Mesothelial cell of epicardium (in vitro differentiated cells): ENCODE data around the gene TRIM14. TPM values are rescaled to one million over a fixed set of nuclear protein-coding genes. Genes with fewer than 3 reads are reported as not detected.
"Not testable (repeated sequence)": the region's sequence is repeated elsewhere in the genome, so short reads cannot be mapped to it uniquely, and the experiment has no call there.

Experiments
- DNase-seq, 2 experiments: peaks; one replicate each; pipeline ENCODE4 v3.0.0; 2021; ENCODE audit warnings: low spot score in 2 of 2; ENCODE audit not compliant: unreplicated experiment in 2 of 2
- H3K27ac Mint-ChIP-seq: 2 replicates; pipeline ENCODE4 v1.8.0; 2021; ENCODE audit warnings: mixed read lengths
- H3K27me3 Mint-ChIP-seq: 2 replicates; pipeline ENCODE4 v1.8.0; 2021; ENCODE audit warnings: low read depth, mixed read lengths
- H3K36me3 Mint-ChIP-seq: 2 replicates; pipeline ENCODE4 v1.8.0; 2021; ENCODE audit warnings: mixed read lengths
- H3K4me1 Mint-ChIP-seq: 2 replicates; pipeline ENCODE4 v1.8.0; 2021; ENCODE audit warnings: mixed read lengths
- H3K4me3 Mint-ChIP-seq: 2 replicates; pipeline ENCODE4 v1.8.0; 2021; ENCODE audit warnings: mild to moderate bottlenecking, moderate library complexity, mixed read lengths
- H3K9me3 Mint-ChIP-seq: 2 replicates; pipeline ENCODE4 v1.8.0; 2021; ENCODE audit warnings: mixed read lengths
- total RNA-seq: library from RNA; stranded (reverse); gene quantifications from 3 replicates; pipeline ENCODE4 v1.2.1, GENCODE V29; 2021
- TF ChIP-seq, protein P1 (sequence below): fragments of 200-600 bp; sonication (generic); IDR thresholded peaks from one replicate; pipeline ENCODE4 v1.5.0; 2021; ENCODE audit warnings: antibody characterized with exemption; ENCODE audit not compliant: unreplicated experiment

Gene TRIM14
- total RNA-seq, 1 donor from 2014 or later: 10.1 TPM

DNA sequence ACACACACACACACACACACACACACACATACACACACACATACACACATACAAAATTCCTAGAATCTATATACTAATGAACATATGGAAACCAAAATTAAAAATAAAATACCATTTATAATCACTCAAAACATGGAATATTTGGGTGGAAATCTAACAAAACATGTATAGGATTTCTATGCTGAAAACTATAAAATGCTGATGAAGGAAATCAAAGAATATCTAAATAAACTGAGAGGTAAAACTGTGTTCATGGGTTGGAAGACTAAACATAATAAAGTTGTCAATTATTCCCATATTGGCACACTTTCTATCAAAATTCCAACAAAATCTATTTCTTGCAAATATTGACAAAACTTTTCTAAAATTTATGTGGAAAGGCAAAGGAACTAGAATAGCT, 87.9 kb downstream of the TRIM14 start:
- no peak for DNase-seq
- Mint-ChIP-seq H3K4me3 (no peak overlapping the region), H3K27me3 (no peaks in the 10 kb centered on the region), H3K4me1 (no peaks in the 10 kb centered on the region), H3K36me3 (peaks cover 2% of the 10 kb centered on the region), H3K27ac (no peak overlapping the region), H3K9me3 (no peaks in the 10 kb centered on the region)
- TF ChIP-seq, protein P1, sequence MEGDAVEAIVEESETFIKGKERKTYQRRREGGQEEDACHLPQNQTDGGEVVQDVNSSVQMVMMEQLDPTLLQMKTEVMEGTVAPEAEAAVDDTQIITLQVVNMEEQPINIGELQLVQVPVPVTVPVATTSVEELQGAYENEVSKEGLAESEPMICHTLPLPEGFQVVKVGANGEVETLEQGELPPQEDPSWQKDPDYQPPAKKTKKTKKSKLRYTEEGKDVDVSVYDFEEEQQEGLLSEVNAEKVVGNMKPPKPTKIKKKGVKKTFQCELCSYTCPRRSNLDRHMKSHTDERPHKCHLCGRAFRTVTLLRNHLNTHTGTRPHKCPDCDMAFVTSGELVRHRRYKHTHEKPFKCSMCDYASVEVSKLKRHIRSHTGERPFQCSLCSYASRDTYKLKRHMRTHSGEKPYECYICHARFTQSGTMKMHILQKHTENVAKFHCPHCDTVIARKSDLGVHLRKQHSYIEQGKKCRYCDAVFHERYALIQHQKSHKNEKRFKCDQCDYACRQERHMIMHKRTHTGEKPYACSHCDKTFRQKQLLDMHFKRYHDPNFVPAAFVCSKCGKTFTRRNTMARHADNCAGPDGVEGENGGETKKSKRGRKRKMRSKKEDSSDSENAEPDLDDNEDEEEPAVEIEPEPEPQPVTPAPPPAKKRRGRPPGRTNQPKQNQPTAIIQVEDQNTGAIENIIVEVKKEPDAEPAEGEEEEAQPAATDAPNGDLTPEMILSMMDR: no peak

- TF ChIP-seq, protein P1: no peak
- peaks cover 2% of the 10 kb centered on the region for H3K36me3 Mint-ChIP-seq
- no peak overlapping the region for H3K4me3 Mint-ChIP-seq
- DNase-seq: no peak
- H3K4me1 Mint-ChIP-seq: no peaks in the 10 kb centered on the region
- H3K27me3 Mint-ChIP-seq: no peaks in the 10 kb centered on the region
- no peaks in the 10 kb centered on the region for H3K9me3 Mint-ChIP-seq
- H3K27ac Mint-ChIP-seq: no peak overlapping the region
Measured at GRCh38 chr9:98024702-98025101, 94.3 kb downstream of the TRIM14 start.

GRCh38 chr9:98022447-98022846, 96.6 kb downstream of the TRIM14 start:
- Mint-ChIP-seq H3K4me1 (no peaks in the 10 kb centered on the region), H3K27ac (no peak overlapping the region), H3K27me3 (no peaks in the 10 kb centered on the region), H3K4me3 (no peak overlapping the region), H3K9me3 (no peaks in the 10 kb centered on the region), H3K36me3 (peaks cover 10% of the 10 kb centered on the region)
- DNase-seq: no peak
- TF ChIP-seq, protein P1: no peak

DNA sequence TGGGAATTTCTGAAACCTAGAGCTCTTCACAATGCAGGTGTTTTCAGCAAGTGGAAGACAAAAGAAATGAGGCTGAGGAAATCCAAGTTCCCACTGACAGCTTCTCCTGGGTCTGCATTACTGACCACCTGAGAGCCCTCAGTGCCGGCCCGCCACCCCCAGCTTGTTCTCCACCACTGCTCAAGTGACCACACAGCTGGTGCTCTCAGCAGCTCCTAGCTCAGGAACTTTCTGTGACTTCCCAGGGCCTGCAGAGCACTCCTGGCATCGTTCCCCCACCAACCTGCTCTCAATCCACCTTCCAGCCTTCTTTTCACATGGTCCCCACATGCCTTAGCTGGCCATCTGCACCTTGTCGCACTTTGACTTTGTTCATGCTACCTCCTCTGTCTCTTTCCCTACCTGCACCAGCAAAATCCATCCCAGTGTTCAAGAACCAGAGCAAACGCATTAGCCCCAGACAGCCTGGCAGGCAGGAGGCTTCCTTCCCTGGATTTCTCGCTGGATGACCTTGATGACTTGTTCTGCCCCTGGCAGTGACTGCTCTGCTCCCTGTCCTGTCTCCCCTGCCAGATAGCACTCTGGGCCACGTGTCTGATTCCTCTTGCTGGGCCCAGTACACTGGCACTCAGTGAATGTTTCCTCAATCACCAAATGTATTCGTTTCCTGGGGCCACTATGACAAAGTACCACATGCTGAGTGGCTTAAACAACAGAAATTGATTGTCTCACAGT, 97.5 kb downstream of the TRIM14 start:
- Mint-ChIP-seq H3K4me3 (no peak overlapping the region), H3K36me3 (peaks cover 15% of the 10 kb centered on the region), H3K4me1 (no peaks in the 10 kb centered on the region), H3K9me3 (no peaks in the 10 kb centered on the region), H3K27ac (no peak overlapping the region), H3K27me3 (no peaks in the 10 kb centered on the region)
- TF ChIP-seq, protein P1: no peak
- DNase-seq: no peak

DNA sequence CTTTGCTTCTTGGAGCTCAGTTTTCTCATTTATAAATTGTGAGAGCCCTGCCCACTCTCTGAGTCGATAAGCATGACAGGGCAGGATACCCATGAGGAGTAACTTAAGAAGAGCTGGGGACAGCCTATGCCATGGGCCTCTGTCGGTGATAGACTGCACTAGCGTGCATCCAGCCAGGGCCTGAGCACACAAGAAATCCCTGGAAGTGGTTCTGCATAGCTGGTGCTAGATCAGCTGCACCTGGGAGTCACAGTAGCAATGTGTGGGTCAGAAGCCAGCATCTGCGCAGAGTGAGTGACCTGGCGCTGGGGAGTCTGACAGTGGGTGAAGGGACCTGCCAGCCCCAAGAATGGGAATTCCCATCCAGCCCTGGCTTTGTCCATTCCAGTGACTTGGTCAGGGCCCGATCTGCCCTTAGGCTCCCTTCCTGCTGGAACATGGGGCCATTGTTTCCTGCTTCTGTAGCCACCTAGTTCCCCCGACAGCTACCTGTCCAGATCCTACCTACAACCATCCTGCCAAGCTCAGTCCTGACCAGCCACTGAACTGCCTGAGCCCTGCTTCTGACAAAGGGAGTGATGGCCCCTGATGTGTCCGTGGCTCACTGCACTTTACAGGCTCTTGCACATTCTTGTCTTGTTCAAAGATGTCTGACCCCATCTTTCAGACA, 98.4 kb downstream of the TRIM14 start:
- Mint-ChIP-seq H3K27me3 (no peaks in the 10 kb centered on the region), H3K9me3 (no peaks in the 10 kb centered on the region), H3K27ac (no peak overlapping the region), H3K4me1 (no peaks in the 10 kb centered on the region), H3K4me3 (no peak overlapping the region), H3K36me3 (peaks cover 14% of the 10 kb centered on the region)
- DNase-seq: no peak
- TF ChIP-seq, protein P1: no peak

DNA sequence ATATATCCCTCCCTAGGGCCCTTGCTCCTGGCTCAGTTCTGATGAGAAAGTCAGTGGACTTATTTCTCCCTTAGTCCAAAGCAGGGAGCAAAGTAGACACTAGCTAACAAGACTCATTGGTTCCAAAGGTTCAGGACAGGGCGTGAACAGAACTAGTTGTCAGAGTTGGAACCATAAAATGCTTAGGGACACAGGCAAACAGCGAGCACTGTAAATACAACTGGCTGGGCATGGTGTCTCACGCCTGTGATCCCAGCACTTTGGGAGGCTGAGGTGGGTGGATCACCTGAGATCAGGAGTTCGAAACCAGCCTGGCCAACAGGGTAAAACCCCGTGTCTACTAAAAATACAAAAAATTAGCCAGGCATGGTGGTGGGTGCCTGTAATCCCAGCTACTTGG, 99.2 kb downstream of the TRIM14 start:
- not testable (repeated sequence) for H3K27ac Mint-ChIP-seq, DNase-seq, H3K9me3 Mint-ChIP-seq, H3K4me1 Mint-ChIP-seq, H3K27me3 Mint-ChIP-seq, H3K4me3 Mint-ChIP-seq
- H3K36me3 Mint-ChIP-seq: peaks cover 18% of the 10 kb centered on the region
